Fibroblast of mammary gland (primary cell): ENCODE results near the gene CLCN4.

ENCODE experiments used
- DNase-seq: peaks from one replicate; pipeline ENCODE4 v3.0.0-alpha.2; 2010; ENCODE audit warnings: low read depth
- H3K4me3 ChIP-seq: 2 replicates; pipeline ENCODE4 v1.5.1; 2011; ENCODE audit warnings: low read depth, mild to moderate bottlenecking, low read length, moderate library complexity; ENCODE audit not compliant: control insufficient read depth
- CTCF ChIP-seq: conservative IDR thresholded peaks from 2 replicates; pipeline ENCODE4 v1.5.1; 2011; ENCODE audit warnings: low read depth, low read length, inconsistent platforms; ENCODE audit not compliant: control insufficient read depth, insufficient read depth

Gene CLCN4

GRCh38 chrX:10206317-10206716, 49.5 kb downstream of the CLCN4 start:
- no peak for DNase-seq
- TF ChIP-seq CTCF = no peak
- H3K4me3 ChIP-seq = no peak overlapping the region

- no peak for DNase-seq
- H3K4me3 ChIP-seq = no peak overlapping the region
- TF ChIP-seq CTCF = no peak
Measured at GRCh38 chrX:10208281-10208856, 51.6 kb downstream of the CLCN4 start.

GRCh38 chrX:10208953-10209352, 52.2 kb downstream of the CLCN4 start:
- DNase-seq = no peak
- H3K4me3 ChIP-seq = no peak overlapping the region
- no peak for TF ChIP-seq CTCF

GRCh38 chrX:10212395-10212794, 55.6 kb downstream of the CLCN4 start:
- H3K4me3 ChIP-seq = no peak overlapping the region
- no peak for TF ChIP-seq CTCF
- no peak for DNase-seq

GRCh38 chrX:10213716-10214115, 56.9 kb downstream of the CLCN4 start:
- no peak for TF ChIP-seq CTCF
- no peak overlapping the region for H3K4me3 ChIP-seq
- DNase-seq = no peak

- no peak for TF ChIP-seq CTCF
- no peak overlapping the region for H3K4me3 ChIP-seq
- DNase-seq = no peak
Measured at GRCh38 chrX:10216208-10216607, 59.4 kb downstream of the CLCN4 start.

- TF ChIP-seq CTCF = no peak
- no peak for DNase-seq
- no peak overlapping the region for H3K4me3 ChIP-seq
Measured at GRCh38 chrX:10217198-10217597, 60.4 kb downstream of the CLCN4 start.
